Muscle of leg (tissue), 11 donors: Measurements from ENCODE around the gene ST6GALNAC4. TPM values are rescaled to one million over a fixed set of nuclear protein-coding genes. Genes with fewer than 3 reads are reported as not detected.
"Not testable (repeated sequence)": the region's sequence is repeated elsewhere in the genome, so short reads cannot be mapped to it uniquely, and the experiment has no call there.

Source experiments
- DNase-seq: peaks from one replicate; pipeline ENCODE4 v3.0.0; 2013
- H3K27ac ChIP-seq: one replicate; pipeline ENCODE4 v1.5.1; 2013; ENCODE audit warnings: mild to moderate bottlenecking, low read length, control low read depth
- H3K27me3 ChIP-seq: one replicate; pipeline ENCODE4 v1.6.1; 2013; ENCODE audit warnings: low read length; ENCODE audit not compliant: control insufficient read depth, insufficient read depth
- H3K36me3 ChIP-seq: one replicate; pipeline ENCODE4 v1.6.1; 2013; ENCODE audit warnings: low read length; ENCODE audit not compliant: control insufficient read depth, insufficient read depth
- H3K4me1 ChIP-seq: one replicate; pipeline ENCODE4 v1.6.1; 2013; ENCODE audit warnings: low read length; ENCODE audit not compliant: control insufficient read depth, insufficient read depth
- H3K4me3 ChIP-seq: one replicate; pipeline ENCODE4 v1.5.1; 2013; ENCODE audit warnings: low read length, control low read depth
- H3K9me3 ChIP-seq: replicated peaks from 2 replicates; pipeline ENCODE4 v1.6.1; 2013; ENCODE audit warnings: low read depth, low read length; ENCODE audit not compliant: control insufficient read depth
- WGBS: methylation state at CpG from one replicate; pipeline ENCODE4 v1.1.5; 2013; ENCODE audit warnings: missing lambda C conversion rate; ENCODE audit not compliant: insufficient coverage; 5-methylcytosine and 5-hydroxymethylcytosine counted together
- polyA plus RNA-seq, 8 donors: library from polyadenylated mRNA; unstranded; fragments of 120-200 nt; gene quantifications; one replicate each; pipeline versions ENCODE4 v1.2.1 to v1.2.3, GENCODE V29; 2013; ENCODE audit warnings: inconsistent platforms in 1 of 8, low replicate concordance in 1 of 8; ENCODE audit not compliant: insufficient read length in 8 of 8, insufficient read depth in 1 of 8
- total RNA-seq: library from RNA; stranded (reverse); fragments of 120-200 nt; gene quantifications from one replicate; pipeline ENCODE4 v1.2.4, GENCODE V29; 2013

The ST6GALNAC4 gene
- total and polyA plus RNA-seq, 9 donors = 21.0 to 41.0 (median 28.4) TPM

DNA sequence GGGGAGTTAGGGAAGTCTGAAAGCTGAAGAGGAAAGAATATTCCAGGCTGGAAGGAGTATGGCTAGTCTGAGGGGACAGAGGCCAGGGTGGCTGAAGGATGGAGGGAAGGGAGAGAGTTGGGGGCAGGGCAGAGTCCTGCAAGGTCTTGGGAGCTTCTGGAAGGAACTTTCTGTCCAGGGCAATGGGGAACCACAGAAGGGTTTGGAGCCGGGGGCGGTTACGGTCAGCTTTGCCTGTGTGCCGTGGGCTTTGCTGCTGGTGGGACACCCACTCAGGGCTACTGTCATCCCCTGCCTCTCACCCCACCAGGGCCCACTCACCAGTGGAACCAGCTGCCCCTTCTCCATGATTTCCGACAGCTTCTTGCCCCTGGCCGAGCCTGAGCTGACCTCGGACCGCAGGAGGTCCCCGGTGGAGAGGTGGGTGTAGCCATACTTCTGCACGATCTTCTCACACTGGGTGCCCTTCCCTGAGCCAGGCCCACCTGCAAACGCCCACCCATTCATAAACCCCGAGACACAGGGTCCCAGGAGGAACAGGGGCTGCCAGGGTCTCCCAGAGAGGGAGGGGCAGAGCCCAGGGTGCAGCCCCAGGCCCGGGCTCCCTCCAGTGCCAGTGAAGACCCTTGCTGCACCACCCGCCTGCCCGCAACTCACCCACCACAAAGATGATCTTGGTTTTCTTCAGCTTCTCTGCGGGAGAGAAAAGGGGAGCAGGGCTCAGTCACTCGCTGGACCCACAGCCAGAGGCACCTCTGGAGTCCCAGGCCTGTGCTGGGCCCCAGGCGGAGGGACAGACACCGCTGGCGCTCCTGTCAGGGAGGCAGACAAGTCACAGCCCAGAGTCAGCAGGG lies 44.2 kb downstream of the ST6GALNAC4 start:
- no peak for DNase-seq
- WGBS = 83% methylated on average over 12 of the region's 20 CpGs
- peaks cover 56% of the 10 kb centered on the region for H3K4me1 ChIP-seq
- H3K27me3 ChIP-seq = no peaks in the 10 kb centered on the region
- no peaks in the 10 kb centered on the region for H3K9me3 ChIP-seq
- H3K4me3 ChIP-seq = no peak overlapping the region
- H3K27ac ChIP-seq = peak overlapping the region; percentile 51
- peaks cover 58% of the 10 kb centered on the region for H3K36me3 ChIP-seq

- H3K36me3 ChIP-seq = peaks cover 66% of the 10 kb centered on the region
- no peaks in the 10 kb centered on the region for H3K9me3 ChIP-seq
- H3K4me1 ChIP-seq = peaks cover 48% of the 10 kb centered on the region
- no peak overlapping the region for H3K4me3 ChIP-seq
- H3K27me3 ChIP-seq = no peaks in the 10 kb centered on the region
- no peak for DNase-seq
- no peak overlapping the region for H3K27ac ChIP-seq
- WGBS = 75% methylated on average over 8 of the region's 9 CpGs
Measured at GRCh38 chr9:127871531-127871930, 45.3 kb downstream of the ST6GALNAC4 start.

DNA sequence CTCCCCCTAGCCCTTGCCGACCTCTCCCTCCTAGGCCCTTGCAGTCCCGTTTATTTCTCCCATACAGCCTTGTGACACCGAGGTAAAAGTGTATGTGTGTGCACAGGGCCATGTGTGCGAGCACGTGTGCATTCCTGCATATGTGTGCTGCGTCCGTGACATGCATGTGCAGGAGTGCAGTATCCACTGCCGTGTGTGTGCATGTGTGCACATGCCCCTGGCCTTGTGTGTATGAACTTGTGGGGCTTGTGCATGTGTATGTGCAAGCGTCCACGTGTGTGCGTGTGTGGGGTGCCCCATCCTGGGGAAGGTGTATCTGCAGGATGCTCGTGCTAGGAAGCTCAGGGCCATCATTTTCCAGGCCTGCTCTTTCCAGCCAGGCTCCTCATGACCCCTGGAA lies 46.0 kb downstream of the ST6GALNAC4 start:
- DNase-seq = no peak
- Histone ChIP-seq H3K27ac (no peak overlapping the region), H3K36me3 (peaks cover 71% of the 10 kb centered on the region), H3K4me3 (no peak overlapping the region), H3K27me3 (no peaks in the 10 kb centered on the region), H3K9me3 (no peaks in the 10 kb centered on the region), H3K4me1 (peaks cover 42% of the 10 kb centered on the region)
- WGBS = 91% methylated on average over 10 of the region's 12 CpGs

DNA sequence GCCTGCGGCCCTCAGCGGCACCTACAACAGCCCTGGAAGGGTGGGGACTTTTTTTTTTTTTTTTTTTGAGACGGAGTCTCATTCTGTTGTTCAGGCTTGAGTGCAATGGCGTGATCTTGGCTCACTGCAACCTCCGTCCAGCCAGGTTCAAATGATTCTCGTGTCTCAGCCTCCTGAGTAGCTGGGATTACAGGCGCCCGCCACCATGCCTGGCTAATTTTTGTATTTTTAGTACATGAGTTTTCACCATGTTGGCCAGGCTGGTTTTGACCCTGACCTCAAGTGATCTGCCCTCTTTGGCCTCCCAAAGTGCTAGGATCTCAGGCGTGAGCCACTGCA lies 46.7 kb downstream of the ST6GALNAC4 start:
- DNase-seq, H3K4me3 ChIP-seq, H3K27ac ChIP-seq, H3K27me3 ChIP-seq, H3K9me3 ChIP-seq: not testable (repeated sequence)
- Histone ChIP-seq H3K4me1 (peaks cover 36% of the 10 kb centered on the region), H3K36me3 (peaks cover 72% of the 10 kb centered on the region)
- 76% methylated on average over 4 of the region's 9 CpGs for WGBS

GRCh38 chr9:127869310-127870152 lies 47.3 kb downstream of the ST6GALNAC4 start:
- no peaks in the 10 kb centered on the region for H3K27me3 ChIP-seq
- DNase-seq = peak; percentile 88
- 87% methylated on average over 12 of the region's 18 CpGs for WGBS
- peak overlapping the region; percentile 21 for H3K27ac ChIP-seq
- no peak overlapping the region for H3K4me3 ChIP-seq
- H3K4me1 ChIP-seq = peaks cover 30% of the 10 kb centered on the region
- H3K9me3 ChIP-seq = no peaks in the 10 kb centered on the region
- peaks cover 72% of the 10 kb centered on the region for H3K36me3 ChIP-seq

- H3K27ac ChIP-seq = no peak overlapping the region
- peaks cover 67% of the 10 kb centered on the region for H3K36me3 ChIP-seq
- no peaks in the 10 kb centered on the region for H3K9me3 ChIP-seq
- H3K4me3 ChIP-seq = no peak overlapping the region
- H3K4me1 ChIP-seq = peaks cover 18% of the 10 kb centered on the region
- no peak for DNase-seq
- WGBS = 86% methylated on average over 18 of the region's 18 CpGs
- H3K27me3 ChIP-seq = no peaks in the 10 kb centered on the region
Measured at GRCh38 chr9:127868278-127868902, 48.5 kb downstream of the ST6GALNAC4 start.

- WGBS = 79% methylated on average over 27 of the region's 30 CpGs
- H3K27ac ChIP-seq = no peak overlapping the region
Measured at GRCh38 chr9:127867356-127868277, 49.2 kb downstream of the ST6GALNAC4 start.

GRCh38 chr9:127866535-127866934 lies 50.3 kb downstream of the ST6GALNAC4 start:
- Histone ChIP-seq H3K4me1 (peaks cover 24% of the 10 kb centered on the region), H3K4me3 (no peak overlapping the region), H3K36me3 (peaks cover 48% of the 10 kb centered on the region), H3K9me3 (no peaks in the 10 kb centered on the region), H3K27ac (no peak overlapping the region), H3K27me3 (no peaks in the 10 kb centered on the region)
- DNase-seq = no peak
- WGBS = 87% methylated on average over 10 of the region's 13 CpGs

More at GRCh38 chr9:127867356-127868277, 49.2 kb downstream of the ST6GALNAC4 start:
- Histone ChIP-seq H3K9me3 (no peaks in the 10 kb centered on the region), H3K4me3 (no peak overlapping the region), H3K27me3 (no peaks in the 10 kb centered on the region), H3K4me1 (peaks cover 15% of the 10 kb centered on the region), H3K36me3 (peaks cover 59% of the 10 kb centered on the region)
- no peak for DNase-seq

GRCh38 chr9:127865645-127866464 lies 51.0 kb downstream of the ST6GALNAC4 start:
- Histone ChIP-seq H3K27ac (no peak overlapping the region), H3K9me3 (no peaks in the 10 kb centered on the region), H3K36me3 (peaks cover 42% of the 10 kb centered on the region), H3K4me3 (no peak overlapping the region), H3K4me1 (peaks cover 31% of the 10 kb centered on the region), H3K27me3 (no peaks in the 10 kb centered on the region)
- WGBS = 74% methylated on average over 17 of the region's 19 CpGs
- DNase-seq = no peak
